Measurements from ENCODE around the gene OAS1.
"Not testable (repeated sequence)": the region's sequence is repeated elsewhere in the genome, so short reads cannot be mapped to it uniquely, and the experiment has no call there.

The OAS1 gene

GRCh38 chr12:112901271-112901670 lies 5.5 kb upstream of the OAS1 start:
- no peak for FAIRE-seq

GRCh38 chr12:112904571-112904970 lies 2.2 kb upstream of the OAS1 start:
- no peak for FAIRE-seq

DNA sequence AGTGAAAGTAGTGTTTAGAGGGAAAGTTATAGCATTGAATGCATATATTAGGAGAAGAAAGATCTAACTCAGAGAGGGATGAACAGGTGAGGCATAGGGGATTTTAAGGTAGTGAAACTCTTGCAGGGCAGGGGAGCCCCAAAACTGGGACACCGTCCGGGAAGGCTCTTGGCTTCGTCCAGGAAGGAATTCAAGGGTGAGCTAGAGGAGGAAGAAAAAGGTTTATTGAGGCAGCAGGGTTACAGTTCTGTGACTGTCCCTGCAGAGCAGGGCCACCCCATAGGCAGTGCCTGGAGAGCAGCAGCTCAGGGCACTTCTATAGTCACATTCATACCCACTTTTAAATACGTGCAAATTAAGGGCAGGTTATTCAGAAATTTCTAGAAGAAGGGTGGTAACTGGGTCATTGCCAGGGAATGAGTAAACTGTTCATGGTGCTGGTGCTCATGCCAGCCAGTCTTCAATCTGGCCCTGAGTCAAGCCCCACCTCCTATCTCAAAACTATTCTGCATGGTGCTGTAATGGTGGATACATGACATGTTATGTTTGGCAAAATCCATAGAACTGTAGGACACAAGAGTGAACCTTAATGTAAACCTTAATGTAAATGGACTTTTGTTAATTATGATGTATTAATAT lies 1.2 kb upstream of the OAS1 start:
- FAIRE-seq, result no peak

- FAIRE-seq, result no peak
These were observed 824 bp downstream of the OAS1 start for GRCh38 chr12:112907415-112908157.

GRCh38 chr12:112908548-112908947 lies 1.8 kb downstream of the OAS1 start:
- FAIRE-seq, result no peak

- FAIRE-seq, result no peak
These were observed 2.9 kb downstream of the OAS1 start for GRCh38 chr12:112909693-112910092.

DNA sequence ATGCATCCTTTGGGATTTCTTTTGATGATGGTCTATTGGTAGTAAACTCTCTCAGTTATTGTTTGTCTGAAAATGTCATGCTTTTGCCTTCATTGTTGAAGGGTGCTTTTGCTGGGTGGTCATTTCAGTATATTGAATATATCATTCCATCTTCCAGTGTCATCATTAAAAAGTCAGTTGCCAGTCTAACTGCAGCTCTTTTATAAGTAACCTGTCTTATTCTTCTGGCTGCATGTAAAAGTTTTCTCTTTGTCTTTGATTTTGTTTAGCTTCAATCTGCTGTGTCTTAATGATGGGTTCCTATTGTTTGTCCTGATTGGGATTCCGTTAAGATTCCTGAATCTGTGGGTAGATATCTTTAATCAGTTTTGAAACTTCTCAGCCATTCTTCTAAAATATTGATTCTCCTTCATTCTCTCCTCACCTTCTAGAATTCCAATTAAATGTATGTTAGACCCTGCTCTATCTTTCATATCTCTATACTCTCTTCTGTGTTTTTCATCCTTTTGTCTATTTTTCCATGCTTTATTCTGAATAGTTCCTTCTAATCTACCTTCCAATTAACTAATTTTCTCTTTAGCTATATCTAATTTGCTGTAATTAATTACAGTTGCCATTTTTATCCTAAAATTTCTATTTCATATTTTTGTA lies 6.4 kb downstream of the OAS1 start:
- FAIRE-seq, result no peak

DNA sequence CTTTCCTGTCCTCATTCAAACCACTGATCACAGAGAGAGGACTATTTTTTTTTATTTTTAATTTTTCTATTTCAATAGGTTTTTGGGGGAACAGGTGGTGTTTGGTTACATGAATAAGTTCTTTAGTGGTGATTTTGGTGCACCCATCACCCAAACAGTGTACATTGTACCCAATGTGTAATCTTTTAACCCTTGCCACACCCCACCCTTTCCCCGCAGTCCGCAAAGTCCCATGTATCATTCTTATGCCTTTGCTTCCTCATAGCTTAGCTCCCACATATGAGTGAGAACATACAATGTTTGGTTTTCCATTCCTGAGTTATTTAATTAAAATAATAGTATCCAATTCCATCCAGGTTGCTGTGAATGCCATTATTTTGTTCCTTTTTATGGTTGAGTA lies 7.1 kb downstream of the OAS1 start:
- FAIRE-seq, result not testable (repeated sequence)

DNA sequence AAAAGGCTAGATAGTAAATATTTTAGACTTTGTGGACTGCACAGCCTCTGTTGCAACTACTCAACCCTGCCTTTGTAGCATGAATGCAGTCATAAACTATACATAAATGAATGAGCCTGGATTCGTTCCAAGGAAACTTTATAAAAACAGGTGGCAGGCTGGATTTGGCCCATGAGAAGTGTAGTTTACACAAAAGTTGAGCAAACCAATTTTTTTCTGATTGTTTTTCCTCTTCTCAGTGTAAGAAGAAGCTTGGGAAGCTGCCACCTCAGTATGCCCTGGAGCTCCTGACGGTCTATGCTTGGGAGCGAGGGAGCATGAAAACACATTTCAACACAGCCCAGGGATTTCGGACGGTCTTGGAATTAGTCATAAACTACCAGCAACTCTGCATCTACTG lies 9.5 kb downstream of the OAS1 start:
- no peak for FAIRE-seq

GRCh38 chr12:112919121-112919520 lies 12.4 kb downstream of the OAS1 start:
- FAIRE-seq, result no peak

GRCh38 chr12:112924986-112925385 lies 18.2 kb downstream of the OAS1 start:
- no peak for FAIRE-seq

GRCh38 chr12:112926416-112927033 lies 19.8 kb downstream of the OAS1 start:
- FAIRE-seq, result not testable (repeated sequence)

DNA sequence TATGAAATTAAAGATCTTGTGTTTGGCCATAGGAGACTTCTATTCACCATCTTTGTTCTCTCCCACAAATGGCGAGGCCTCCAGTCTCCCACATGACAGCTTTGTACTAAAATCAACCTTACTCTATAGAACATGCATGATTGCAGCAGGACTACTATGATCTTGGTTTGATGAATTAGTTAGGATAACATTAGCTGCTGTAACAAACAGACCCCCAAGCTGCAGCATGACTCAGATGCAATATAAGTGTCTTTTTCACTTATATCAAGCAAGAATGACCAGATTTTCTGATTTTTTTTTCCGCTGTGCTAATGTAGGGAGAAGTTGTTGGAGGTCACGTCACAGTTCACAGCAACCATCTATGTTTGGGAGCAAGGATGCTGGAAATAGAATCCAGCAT lies 20.7 kb downstream of the OAS1 start:
- FAIRE-seq, result no peak

DNA sequence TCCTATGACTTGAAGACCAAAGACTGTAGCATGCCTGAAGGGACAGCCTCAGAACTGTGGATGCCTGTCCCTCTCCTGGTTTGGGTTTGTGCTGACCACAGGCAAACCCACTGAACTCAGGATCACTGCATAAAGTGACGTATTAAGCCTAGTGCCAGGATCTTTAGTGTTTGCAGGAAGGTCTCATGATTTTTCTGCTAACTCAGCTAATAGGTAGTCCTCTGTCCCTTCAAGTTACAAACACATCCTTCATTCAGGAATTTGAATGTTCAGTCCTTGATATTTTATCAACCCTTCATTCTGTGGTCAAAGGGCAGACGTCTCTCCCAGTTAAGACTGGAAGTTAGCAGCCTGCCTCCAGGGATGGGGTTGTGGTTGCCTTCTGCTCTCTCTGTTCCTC lies 21.2 kb downstream of the OAS1 start:
- FAIRE-seq, result no peak

DNA sequence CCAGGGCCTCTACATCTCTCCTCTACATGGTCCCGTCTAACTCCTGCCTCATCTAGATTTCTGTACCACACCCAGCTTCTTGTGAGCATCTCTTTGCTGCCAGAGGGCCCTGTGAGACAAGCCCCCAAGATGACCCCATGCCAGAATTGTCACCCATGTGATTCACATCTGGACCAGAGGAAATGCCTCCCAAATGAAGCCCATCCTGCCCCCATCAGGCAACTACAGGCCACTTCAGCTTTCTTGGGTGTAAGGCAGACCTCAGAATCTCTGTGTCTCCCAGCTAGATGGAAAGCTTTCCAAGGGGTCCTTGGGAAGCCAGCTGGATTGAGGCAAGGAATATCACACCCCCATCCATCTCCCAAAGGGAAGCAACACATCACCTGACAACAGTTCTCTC lies 22.2 kb downstream of the OAS1 start:
- no peak for FAIRE-seq

DNA sequence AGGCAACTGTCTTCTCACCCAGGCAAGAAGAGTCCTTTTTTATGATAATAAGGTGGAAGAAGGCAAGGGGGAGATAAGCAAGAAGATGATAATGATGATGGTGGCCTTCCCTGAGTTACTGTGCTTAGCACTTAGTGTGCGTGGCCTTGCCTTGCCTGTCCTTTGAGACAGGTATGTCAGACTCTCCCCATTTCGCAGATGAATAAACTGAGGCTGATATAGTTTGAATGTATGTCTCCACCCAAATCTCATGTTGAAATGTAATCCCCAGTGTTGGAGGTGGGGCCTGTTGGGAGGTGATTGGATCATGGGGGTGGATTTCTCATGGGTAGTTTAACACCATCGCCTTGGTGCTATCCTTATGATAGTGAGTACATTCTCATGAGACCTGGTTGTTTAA lies 23.0 kb downstream of the OAS1 start:
- FAIRE-seq, result no peak

GRCh38 chr12:112930350-112930749 lies 23.6 kb downstream of the OAS1 start:
- no peak for FAIRE-seq

GRCh38 chr12:112932485-112933128 lies 25.8 kb downstream of the OAS1 start:
- no peak for FAIRE-seq

GRCh38 chr12:112933129-112933505 lies 26.4 kb downstream of the OAS1 start:
- no peak for FAIRE-seq

DNA sequence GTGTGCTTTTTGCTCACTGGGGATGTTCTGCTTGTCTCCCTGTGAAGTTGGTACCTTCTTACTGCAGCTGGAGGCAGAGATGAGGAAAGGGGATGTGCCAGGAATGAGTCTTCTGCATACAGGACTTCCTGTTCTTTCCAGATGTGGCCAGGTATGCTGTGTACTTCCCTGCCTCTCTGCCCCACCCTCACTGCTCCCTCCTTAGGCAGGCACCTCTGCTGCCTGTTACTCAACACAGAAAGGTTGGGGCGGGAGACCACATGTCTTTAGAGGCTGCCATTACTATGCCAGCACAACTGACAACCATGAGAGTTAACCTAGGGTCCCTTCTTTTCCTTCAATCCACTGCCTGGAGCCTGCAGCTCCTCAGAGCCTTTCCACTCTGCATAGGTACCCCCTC lies 29.5 kb downstream of the OAS1 start:
- FAIRE-seq, result no peak

DNA sequence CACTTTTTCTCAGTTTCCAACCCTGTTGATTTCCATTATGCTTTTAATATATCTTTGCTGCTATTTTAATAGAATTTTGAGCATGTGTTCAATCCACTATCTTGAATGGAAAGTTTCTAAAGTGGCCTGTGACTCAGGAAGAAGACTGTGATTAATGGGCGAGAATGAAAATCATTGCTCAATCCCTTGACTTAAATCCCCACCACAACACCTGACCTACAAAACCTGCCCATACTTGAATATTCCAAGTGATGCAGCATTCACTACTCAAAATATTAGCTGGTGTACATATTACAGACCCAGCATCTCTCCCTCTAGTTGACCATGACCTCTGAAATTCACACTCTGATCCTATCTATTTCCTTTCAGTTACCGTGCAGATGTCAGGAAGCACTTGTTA lies 30.2 kb downstream of the OAS1 start:
- no peak for FAIRE-seq

DNA sequence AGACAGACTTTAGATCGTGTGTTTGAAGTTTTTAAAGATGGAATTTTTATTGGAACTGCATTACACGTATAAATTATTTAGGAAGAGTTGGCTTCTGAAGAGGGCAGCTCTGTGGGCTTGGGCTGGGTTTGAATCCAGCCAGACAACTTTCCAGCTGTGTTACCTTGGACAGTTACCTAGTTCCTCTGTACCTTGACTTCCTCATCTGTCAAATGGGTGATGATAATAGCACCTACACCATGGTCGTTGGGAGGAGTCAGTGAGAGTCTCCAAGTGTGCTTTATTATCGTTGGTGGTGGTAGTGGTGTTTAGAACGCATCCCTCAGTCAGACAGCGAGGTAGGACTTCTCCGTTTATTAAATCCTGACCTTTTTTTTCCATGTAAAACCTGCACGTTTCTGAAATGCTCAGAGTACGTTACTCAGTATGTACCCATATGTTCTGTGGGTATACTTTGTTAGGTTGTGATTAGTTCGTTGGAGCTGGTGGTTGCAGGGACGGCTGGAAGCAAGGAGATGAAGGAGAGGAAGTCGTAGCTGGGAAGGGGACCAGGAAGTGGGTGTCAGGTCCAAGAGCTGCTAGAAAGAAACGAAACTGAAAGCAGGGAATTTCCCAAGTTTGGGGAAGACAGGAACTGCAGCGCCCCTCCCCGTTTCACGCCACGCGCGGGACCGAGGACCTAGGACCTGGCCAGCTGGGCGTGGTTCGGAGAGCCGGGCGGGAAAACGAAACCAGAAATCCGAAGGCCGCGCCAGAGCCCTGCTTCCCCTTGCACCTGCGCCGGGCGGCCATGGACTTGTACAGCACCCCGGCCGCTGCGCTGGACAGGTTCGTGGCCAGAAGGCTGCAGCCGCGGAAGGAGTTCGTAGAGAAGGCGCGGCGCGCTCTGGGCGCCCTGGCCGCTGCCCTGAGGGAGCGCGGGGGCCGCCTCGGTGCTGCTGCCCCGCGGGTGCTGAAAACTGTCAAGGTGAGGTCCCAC lies 31.3 kb downstream of the OAS1 start, which contains the start of gene OAS3:
Gene OAS3, plus strand, starts transcription at position 734 of the 979 bp plus-strand sequence. Its CDS starts 57 bp downstream, at position 791.
- FAIRE-seq, result no peak
